HCT116 (cell line): ENCODE results near the gene SYTL4. TPM values are rescaled to one million over a fixed set of nuclear protein-coding genes. Genes with fewer than 3 reads are reported as not detected.

ENCODE experiments used
- ATAC-seq: fragments of 200-7000 bp; cut with Tn5 transposase; 2 replicates; pipeline ENCODE4 v1.9.1; 2020; ENCODE audit warnings: mild to moderate bottlenecking, moderate library complexity
- BruUV-seq: library from RNA; stranded (reverse); fragments of 400-500 nt; replicated peaks from 2 replicates; lab custom pipeline; 2021; lab: Mats Ljungman, UMichigan
- CTCF ChIA-PET: fragments of 300-600 bp; sonication (Branson Sonifier 250); formaldehyde crosslinking; loops from one replicate; lab custom pipeline; 2021; ENCODE audit warnings: antibody characterized with exemption; lab: Charles Lee
- POLR2A ChIA-PET: fragments of 300-600, 350-600 bp; sonication (Branson Sonifier 250); formaldehyde crosslinking; loops from one replicate; lab custom pipeline; 2021; ENCODE audit warnings: antibody characterized with exemption; lab: Charles Lee
- RAD21 ChIA-PET, 2 experiments: fragments of 300-600 bp; sonication (Branson Sonifier 250); formaldehyde crosslinking; loops; one replicate each; lab custom pipeline; 2023; ENCODE audit warnings: low total read pairs in 2 of 2; ENCODE audit not compliant: uncharacterized antibody in 2 of 2, unreplicated experiment in 2 of 2, low non-redundant PET in 1 of 2; lab: Charles Lee
- DNase-seq: peaks from one replicate; pipeline ENCODE4 v3.0.0-alpha.2; 2010; ENCODE audit warnings: low read depth, low spot score
- H2AFZ ChIP-seq: fragments of 200-600 bp; shearing (Covaris generic), sonication (generic); 2 replicates; pipeline ENCODE4 v1.6.1; 2017; ENCODE audit warnings: low read depth, mixed run types, mixed read lengths, antibody characterized with exemption, low read length; ENCODE audit not compliant: poor library complexity, severe bottlenecking
- H3K27ac ChIP-seq: 2 replicates; pipeline ENCODE4 v1.5.1; 2012; ENCODE audit warnings: low read depth, low read length
- H3K27me3 ChIP-seq: fragments of 200-600 bp; sonication (generic); 2 replicates; pipeline ENCODE4 v1.6.1; 2016; ENCODE audit warnings: mixed run types, low read length, mixed read lengths; ENCODE audit not compliant: insufficient read depth
- H3K36me3 ChIP-seq, 2 experiments: fragments of 200-500 bp in 1 of 2; fragments of 200-600 bp in 1 of 2; sonication (Bioruptor generic) in 1 of 2; sonication (generic) in 1 of 2; 2 replicates each; pipeline versions ENCODE4 v1.5.1 to v1.6.1; 2014 to 2016; ENCODE audit warnings: low read length in 2 of 2, inconsistent platforms in 1 of 2, mixed read lengths in 1 of 2, mixed run types in 1 of 2; ENCODE audit not compliant: insufficient read depth in 2 of 2, control insufficient read depth in 1 of 2
- H3K4me1 ChIP-seq, 2 experiments: fragments of 200-600 bp in 1 of 2; sonication (generic) in 1 of 2; 2 replicates each; pipeline versions ENCODE4 v1.5.1 to v1.6.1; 2012 to 2017; ENCODE audit warnings: low read length in 2 of 2, inconsistent platforms in 1 of 2, mild to moderate bottlenecking in 1 of 2, mixed read lengths in 1 of 2, mixed run types in 1 of 2, moderate library complexity in 1 of 2; ENCODE audit not compliant: insufficient read depth in 2 of 2, control insufficient read depth in 1 of 2
- H3K4me2 ChIP-seq: fragments of 200-600 bp; sonication (generic); 2 replicates; pipeline ENCODE4 v1.6.1; 2017; ENCODE audit warnings: mixed run types, low read length, mixed read lengths
- H3K4me3 ChIP-seq, 2 experiments: fragments of 200-600 bp in 1 of 2; sonication (generic) in 1 of 2; replicated peaks in 1 of 2; 2 replicates each; pipeline ENCODE4 v1.5.1; 2011 to 2016; ENCODE audit warnings: low read length in 2 of 2, control low read depth in 1 of 2, low read depth in 1 of 2, mild to moderate bottlenecking in 1 of 2, mixed read lengths in 1 of 2, mixed run types in 1 of 2
- H3K79me2 ChIP-seq: fragments of 200-600 bp; sonication (generic); 2 replicates; pipeline ENCODE4 v1.6.1; 2017; ENCODE audit warnings: mild to moderate bottlenecking, mixed run types, low read length, moderate library complexity, mixed read lengths; ENCODE audit not compliant: insufficient read depth
- H3K9ac ChIP-seq: fragments of 200-600 bp; sonication (generic); 2 replicates; pipeline ENCODE4 v1.6.1; 2016; ENCODE audit warnings: low read length, mixed read lengths
- H3K9me2 ChIP-seq: fragments of 200-600 bp; sonication (generic), shearing (Covaris generic); 2 replicates; pipeline ENCODE4 v1.6.1; 2017; ENCODE audit warnings: mixed run types, mild to moderate bottlenecking, moderate library complexity; ENCODE audit not compliant: insufficient read depth
- H3K9me3 ChIP-seq, 2 experiments: fragments of 200-500 bp in 1 of 2; fragments of 200-600 bp in 1 of 2; sonication (Bioruptor generic) in 1 of 2; sonication (generic) in 1 of 2; 2 replicates each; pipeline ENCODE4 v1.6.1; 2014 to 2017; ENCODE audit warnings: low read length in 2 of 2, mixed read lengths in 2 of 2, inconsistent platforms in 1 of 2, low read depth in 1 of 2, mild to moderate bottlenecking in 1 of 2, mixed run types in 1 of 2, moderate library complexity in 1 of 2; ENCODE audit not compliant: control insufficient read depth in 1 of 2, insufficient read depth in 1 of 2
- H4K20me1 ChIP-seq: fragments of 200-600 bp; sonication (generic), shearing (Covaris generic); 2 replicates; pipeline ENCODE4 v1.6.1; 2017; ENCODE audit warnings: mixed run types, mild to moderate bottlenecking, moderate library complexity; ENCODE audit not compliant: insufficient read depth
- ATF3 ChIP-seq: IDR thresholded peaks from 2 replicates; pipeline ENCODE4 v1.6.1; 2012
- CTCF ChIP-seq, 3 experiments: fragments of 200-600 bp in 1 of 3; sonication (generic) in 1 of 3; IDR thresholded peaks in 2 of 3; conservative IDR thresholded peaks in 1 of 3; 2 replicates each; pipeline ENCODE4 v1.5.1; 2012 to 2017; ENCODE audit warnings: low read depth in 2 of 3, low read length in 2 of 3, antibody characterized with exemption in 1 of 3, borderline replicate concordance in 1 of 3, control low read depth in 1 of 3, mild to moderate bottlenecking in 1 of 3, mixed read lengths in 1 of 3, mixed run types in 1 of 3, moderate library complexity in 1 of 3; ENCODE audit not compliant: insufficient read depth in 1 of 3
- EGR1 ChIP-seq: IDR thresholded peaks from 2 replicates; pipeline ENCODE4 v1.6.1; 2012; ENCODE audit warnings: low read depth
- ELF1 ChIP-seq: IDR thresholded peaks from 2 replicates; pipeline ENCODE4 v1.6.1; 2012; ENCODE audit warnings: low read depth, borderline replicate concordance
- EZH2 ChIP-seq: fragments of 200-600 bp; sonication (generic); IDR thresholded peaks from 2 replicates; pipeline ENCODE4 v1.6.1; 2017; ENCODE audit warnings: antibody characterized with exemption, mixed run types
- EZH2phosphoT487 ChIP-seq: fragments of 200-600 bp; IDR thresholded peaks from 2 replicates; pipeline ENCODE4 v1.6.1; 2018; ENCODE audit warnings: antibody characterized with exemption, borderline replicate concordance
- FOSL1 ChIP-seq: IDR thresholded peaks from 2 replicates; pipeline ENCODE4 v1.6.1; 2012; ENCODE audit warnings: low read depth
- JUND ChIP-seq: IDR thresholded peaks from 2 replicates; pipeline ENCODE4 v1.6.1; 2012
- POLR2AphosphoS5 ChIP-seq: IDR thresholded peaks from 2 replicates; pipeline ENCODE4 v1.6.1; 2011; ENCODE audit warnings: mild to moderate bottlenecking, low read depth, low read length, moderate library complexity
- RAD21 ChIP-seq: IDR thresholded peaks from 2 replicates; pipeline ENCODE4 v1.6.1; 2012; ENCODE audit warnings: low read depth, mild to moderate bottlenecking
- REST ChIP-seq: IDR thresholded peaks from 2 replicates; pipeline ENCODE4 v1.6.1; 2012; ENCODE audit warnings: low read depth
- SIN3A ChIP-seq: IDR thresholded peaks from 2 replicates; pipeline ENCODE4 v1.6.1; 2012; ENCODE audit warnings: low read depth
- SP1 ChIP-seq: IDR thresholded peaks from 2 replicates; pipeline ENCODE4 v1.6.1; 2012; ENCODE audit warnings: low read depth
- SRF ChIP-seq: IDR thresholded peaks from 2 replicates; pipeline ENCODE4 v1.6.1; 2012; ENCODE audit warnings: low read depth
- TCF7L2 ChIP-seq: IDR thresholded peaks from 2 replicates; pipeline ENCODE4 v1.7.0; 2011; ENCODE audit warnings: borderline replicate concordance, inconsistent platforms; ENCODE audit not compliant: insufficient read depth, insufficient read length; ENCODE audit errors: extremely low read depth
- YY1 ChIP-seq: IDR thresholded peaks from 2 replicates; pipeline ENCODE4 v1.6.1; 2011; ENCODE audit warnings: low read length, low read depth, moderate library complexity, mild to moderate bottlenecking; ENCODE audit not compliant: insufficient replicate concordance; ENCODE audit errors: extremely low read depth
- ZBTB33 ChIP-seq: IDR thresholded peaks from 2 replicates; pipeline ENCODE4 v1.6.1; 2011; ENCODE audit warnings: mild to moderate bottlenecking, low read length, moderate library complexity; ENCODE audit not compliant: insufficient replicate concordance; ENCODE audit errors: extremely low read depth
- ZFX ChIP-seq: fragments of 450-650 bp; IDR thresholded peaks from 2 replicates; pipeline ENCODE4 v1.6.1; 2017
- ZNF274 ChIP-seq: fragments of 200-500 bp; sonication (Bioruptor generic); IDR thresholded peaks from 2 replicates; pipeline ENCODE4 v1.6.1; 2014; ENCODE audit warnings: mild to moderate bottlenecking, low read depth, low read length, inconsistent platforms
- intact Hi-C: fragments of 100-400 bp; cut with micrococcal nuclease; formaldehyde crosslinking; loops from 2 replicates; pipeline ENCODE4 v1.10.0; 2022
- total RNA-seq: library from RNA; stranded (reverse); gene quantifications from one replicate; pipeline ENCODE4 v1.2.1, GENCODE V29; 2021; ENCODE audit not compliant: unreplicated experiment
- TF ChIP-seq, protein P1 (sequence below): IDR thresholded peaks from 2 replicates; pipeline ENCODE4 v1.6.1; 2012

The SYTL4 gene
- total RNA-seq, 1 experiment from 2014 or later, result 8.8 TPM

- H3K4me3 ChIP-seq, result no peak overlapping the region
- CTCF ChIA-PET, result no interaction called here
- H3K9me3 ChIP-seq, result no peaks in the 10 kb centered on the region
- no peak overlapping the region for H3K27ac ChIP-seq
- no peak for DNase-seq
- intact Hi-C loops, result no loop called here
- POLR2A ChIA-PET, result no interaction called here
- no TSS peak for BruUV-seq
- no peak overlapping the region for H2AFZ ChIP-seq
- H3K79me2 ChIP-seq, result no peaks in the 10 kb centered on the region
- peaks cover 2 to 42% of the 10 kb centered on the region in 2 experiments; a peak in 2 of 4 replicates for H3K4me1 ChIP-seq
- TF ChIP-seq, protein P1, sequence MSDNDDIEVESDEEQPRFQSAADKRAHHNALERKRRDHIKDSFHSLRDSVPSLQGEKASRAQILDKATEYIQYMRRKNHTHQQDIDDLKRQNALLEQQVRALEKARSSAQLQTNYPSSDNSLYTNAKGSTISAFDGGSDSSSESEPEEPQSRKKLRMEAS, result no peak
- TF ChIP-seq SP1, result no peak
- TF ChIP-seq CTCF (IDR thresholded peaks at IDR 0.05 in 2 of 3, conservative IDR thresholded peaks at IDR 0.05 in 1 of 3; ENCODE audit: borderline replicate concordance in 1 of 3, insufficient read depth in 1 of 3, low read depth in 2 of 3, low read length in 2 of 3), result no peak
- no peak for TF ChIP-seq ZNF274
- no peak for TF ChIP-seq YY1
- no peak for TF ChIP-seq RAD21
- no peak for TF ChIP-seq REST
- no peak for TF ChIP-seq ELF1
- TF ChIP-seq TCF7L2, result no peak
- no peak for TF ChIP-seq ATF3
- no peak for TF ChIP-seq SRF
- TF ChIP-seq ZFX, result no peak
- no peak for TF ChIP-seq JUND
- no peak for TF ChIP-seq POLR2AphosphoS5
- no peak for TF ChIP-seq SIN3A
- TF ChIP-seq EZH2phosphoT487, result no peak
- no peak for TF ChIP-seq FOSL1
- no peak for TF ChIP-seq EGR1
- TF ChIP-seq EZH2, result no peak
- no peak for TF ChIP-seq ZBTB33
- TF ChIP-seq, all 23 proteins: peak for 0
- Histone ChIP-seq H3K4me2 (no peak overlapping the region), H3K27me3 (no peaks in the 10 kb centered on the region), H3K9me2 (no peaks in the 10 kb centered on the region), H3K36me3 (no peaks in the 10 kb centered on the region), H3K9ac (no peak overlapping the region), H4K20me1 (no peaks in the 10 kb centered on the region)
- no peak for ATAC-seq
- RAD21 ChIA-PET, result no interaction called here
Observed at GRCh38 chrX:100650841-100651240, 81.1 kb downstream of the SYTL4 start.
